GM12892 (cell line): ENCODE measurements around the gene SNX30.

ENCODE experiments used
- POLR2A ChIP-seq: IDR thresholded peaks from 2 replicates; pipeline ENCODE4 v1.6.1; 2011; ENCODE audit warnings: low read depth, low read length, control low read depth
- POLR2AphosphoS5 ChIP-seq: IDR thresholded peaks from 2 replicates; pipeline ENCODE4 v1.6.1; 2011; ENCODE audit warnings: low read depth, low read length, control low read depth
- TAF1 ChIP-seq: IDR thresholded peaks from 2 replicates; pipeline ENCODE4 v1.6.1; 2011; ENCODE audit warnings: low read depth, mild to moderate bottlenecking, control low read depth, low read length, borderline replicate concordance

- TF ChIP-seq TAF1 (no peak), POLR2A (no peak), POLR2AphosphoS5 (no peak)
Observed at GRCh38 chr9:112911736-112912135, 161.2 kb downstream of the SNX30 start.
